HEK293 (cell line): ENCODE data around the gene METAP1D.

Source experiments
- CTCF ChIA-PET: fragments of 350-600 bp; formaldehyde crosslinking; extraction: SDS; loops from one replicate; lab custom pipeline; 2021; ENCODE audit warnings: antibody characterized with exemption; lab: Yijun Ruan, JAX
- POLR2A ChIA-PET: fragments of 300-600 bp; formaldehyde crosslinking; extraction: SDS; loops from one replicate; lab custom pipeline; 2020; ENCODE audit warnings: antibody characterized with exemption, inconsistent platforms; lab: Yijun Ruan, JAX
- H3K27ac ChIP-seq: fragments of 200-500 bp; sonication (Bioruptor generic); 2 replicates; pipeline ENCODE4 v1.5.1; 2014; ENCODE audit warnings: low read depth, low read length, control low read depth, inconsistent platforms; ENCODE audit errors: extremely low read depth
- H3K36me3 ChIP-seq, 2 experiments: fragments of 200-500 bp in 1 of 2; sonication (Bioruptor generic) in 1 of 2; 1 replicate in 1 of 2; 2 replicates in 1 of 2; pipeline ENCODE4 v1.5.1; 2014 to 2017; ENCODE audit warnings: inconsistent platforms in 2 of 2, low read length in 2 of 2; ENCODE audit not compliant: control insufficient read depth in 2 of 2, insufficient read depth in 1 of 2
- H3K4me1 ChIP-seq: fragments of 200-500 bp; sonication (Bioruptor generic); 2 replicates; pipeline ENCODE4 v1.5.1; 2014; ENCODE audit warnings: mild to moderate bottlenecking, low read length, inconsistent platforms; ENCODE audit not compliant: control insufficient read depth, insufficient read depth
- H3K4me3 ChIP-seq: 2 replicates; pipeline ENCODE4 v1.5.1; 2011; ENCODE audit warnings: low read depth, mild to moderate bottlenecking, control low read depth, low read length, moderate library complexity
- H3K9me3 ChIP-seq: fragments of 200-500 bp; sonication (Bioruptor generic); 2 replicates; pipeline ENCODE4 v1.5.1; 2014; ENCODE audit warnings: low read depth, low read length, inconsistent platforms; ENCODE audit not compliant: control insufficient read depth, insufficient read depth
- GFI1B ChIP-seq: fragments of 450-650 bp; formaldehyde crosslinking; IDR thresholded peaks from 2 replicates; pipeline ENCODE4 v1.5.1; 2016; ENCODE audit warnings: missing biosample characterization, missing genetic modification characterization
- KLF9 ChIP-seq: fragments of 450-650 bp; formaldehyde crosslinking; IDR thresholded peaks from 2 replicates; pipeline ENCODE4 v1.5.1; 2016; ENCODE audit warnings: missing biosample characterization, missing genetic modification characterization, low read depth
- MYNN ChIP-seq: fragments of 450-650 bp; formaldehyde crosslinking; IDR thresholded peaks from 2 replicates; pipeline ENCODE4 v1.5.1; 2016; ENCODE audit warnings: missing biosample characterization, missing genetic modification characterization, borderline replicate concordance
- OSR2 ChIP-seq: fragments of 450-650 bp; formaldehyde crosslinking; IDR thresholded peaks from 2 replicates; pipeline ENCODE4 v1.5.1; 2016; ENCODE audit warnings: missing biosample characterization, missing genetic modification characterization
- PRDM1 ChIP-seq: fragments of 450-650 bp; formaldehyde crosslinking; IDR thresholded peaks from 2 replicates; pipeline ENCODE4; 2016; ENCODE audit warnings: missing biosample characterization, missing genetic modification characterization
- RBAK ChIP-seq: fragments of 450-650 bp; formaldehyde crosslinking; IDR thresholded peaks from 2 replicates; pipeline ENCODE4 v1.5.1; 2016; ENCODE audit warnings: missing biosample characterization, missing genetic modification characterization
- SCRT2 ChIP-seq: fragments of 450-650 bp; formaldehyde crosslinking; IDR thresholded peaks from 2 replicates; pipeline ENCODE4 v1.5.1; 2016; ENCODE audit warnings: missing biosample characterization, missing genetic modification characterization
- SP7 ChIP-seq: fragments of 450-650 bp; formaldehyde crosslinking; IDR thresholded peaks from 2 replicates; pipeline ENCODE4 v1.5.1; 2016; ENCODE audit warnings: missing biosample characterization, missing genetic modification characterization
- ZNF10 ChIP-seq: fragments of 450-650 bp; formaldehyde crosslinking; IDR thresholded peaks from 2 replicates; pipeline ENCODE4 v1.5.1; 2017; ENCODE audit warnings: missing biosample characterization, missing genetic modification characterization
- ZNF155 ChIP-seq: fragments of 450-650 bp; formaldehyde crosslinking; IDR thresholded peaks from 2 replicates; pipeline ENCODE4 v1.5.1; 2016; ENCODE audit warnings: missing biosample characterization, missing genetic modification characterization
- ZNF174 ChIP-seq: fragments of 450-650 bp; formaldehyde crosslinking; IDR thresholded peaks from 2 replicates; pipeline ENCODE4 v1.5.0; 2017; ENCODE audit warnings: missing biosample characterization, mild to moderate bottlenecking, missing genetic modification characterization
- ZNF175 ChIP-seq: fragments of 450-650 bp; formaldehyde crosslinking; IDR thresholded peaks from 2 replicates; pipeline ENCODE4 v1.5.1; 2016; ENCODE audit warnings: missing biosample characterization, missing genetic modification characterization
- ZNF214 ChIP-seq: fragments of 450-650 bp; formaldehyde crosslinking; IDR thresholded peaks from 2 replicates; pipeline ENCODE4 v1.5.1; 2017; ENCODE audit warnings: missing biosample characterization, mild to moderate bottlenecking, missing genetic modification characterization, borderline replicate concordance
- ZNF404 ChIP-seq: fragments of 450-650 bp; formaldehyde crosslinking; IDR thresholded peaks from 2 replicates; pipeline ENCODE4 v1.5.1; 2017; ENCODE audit warnings: missing biosample characterization, missing genetic modification characterization
- ZNF544 ChIP-seq: fragments of 450-650 bp; formaldehyde crosslinking; IDR thresholded peaks from 2 replicates; pipeline ENCODE4 v1.5.0; 2017; ENCODE audit warnings: missing biosample characterization, missing genetic modification characterization
- ZNF623 ChIP-seq: fragments of 450-650 bp; formaldehyde crosslinking; IDR thresholded peaks from 2 replicates; pipeline ENCODE4 v1.5.1; 2016; ENCODE audit warnings: missing biosample characterization, missing genetic modification characterization
- ZNF707 ChIP-seq: fragments of 450-650 bp; formaldehyde crosslinking; IDR thresholded peaks from 2 replicates; pipeline ENCODE4 v1.5.1; 2016; ENCODE audit warnings: missing biosample characterization, missing genetic modification characterization
- ZNF837 ChIP-seq: fragments of 450-650 bp; formaldehyde crosslinking; IDR thresholded peaks from 2 replicates; pipeline ENCODE4 v1.5.1; 2016; ENCODE audit warnings: missing biosample characterization, missing genetic modification characterization
- TF ChIP-seq, protein P1 (sequence below): fragments of 450-650 bp; formaldehyde crosslinking; IDR thresholded peaks from 2 replicates; pipeline ENCODE4 v1.5.1; 2017; ENCODE audit warnings: missing biosample characterization, missing genetic modification characterization
- TF ChIP-seq, protein P2 (sequence below): fragments of 450-650 bp; formaldehyde crosslinking; IDR thresholded peaks from 2 replicates; pipeline ENCODE4 v1.5.1; 2017; ENCODE audit warnings: missing biosample characterization, missing genetic modification characterization
- TF ChIP-seq, protein P3 (sequence below): fragments of 450-650 bp; IDR thresholded peaks from 2 replicates; pipeline ENCODE4 v1.5.1; 2018; ENCODE audit warnings: missing biosample characterization, mild to moderate bottlenecking, missing genetic modification characterization
- TF ChIP-seq, protein P4 (sequence below): fragments of 450-650 bp; formaldehyde crosslinking; IDR thresholded peaks from 2 replicates; pipeline ENCODE4 v1.5.1; 2016; ENCODE audit warnings: missing biosample characterization, missing genetic modification characterization, borderline replicate concordance

Gene METAP1D

DNA sequence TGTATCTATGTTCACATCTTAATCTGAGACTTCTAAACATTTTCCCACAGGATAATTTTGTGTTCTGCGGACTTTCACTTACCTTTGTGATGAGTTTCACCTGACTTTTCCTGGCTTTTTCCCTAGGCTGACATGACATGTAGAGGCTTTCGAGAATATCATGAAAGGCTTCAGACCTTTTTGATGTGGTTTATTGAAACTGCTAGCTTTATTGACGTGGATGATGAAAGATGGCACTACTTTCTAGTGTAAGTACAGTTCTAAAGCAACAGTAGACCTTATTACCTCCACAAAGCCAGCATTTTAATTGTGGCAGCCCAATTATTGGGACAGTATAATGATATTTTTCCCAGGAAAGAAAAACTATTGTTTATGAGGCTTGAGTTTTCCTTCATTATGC, 34.1 kb upstream of the METAP1D start:
- ChIA-PET CTCF (interaction anchor here (0.6 kb wide), 1 partner anchor 261 kb away, joined by 3 read pairs; no protein-coding TSS in a partner anchor), POLR2A (no interaction called here)
- H3K4me3 ChIP-seq: no peak overlapping the region
- TF ChIP-seq OSR2 (0 out of 2 replicates have a peak, but pooled peaks have one; percentile 5), PRDM1 (peak; percentile 36; the same call in 1 of the 2 replicates), MYNN (tag by site-specific recombination) (no peak)
- TF ChIP-seq, protein P1, sequence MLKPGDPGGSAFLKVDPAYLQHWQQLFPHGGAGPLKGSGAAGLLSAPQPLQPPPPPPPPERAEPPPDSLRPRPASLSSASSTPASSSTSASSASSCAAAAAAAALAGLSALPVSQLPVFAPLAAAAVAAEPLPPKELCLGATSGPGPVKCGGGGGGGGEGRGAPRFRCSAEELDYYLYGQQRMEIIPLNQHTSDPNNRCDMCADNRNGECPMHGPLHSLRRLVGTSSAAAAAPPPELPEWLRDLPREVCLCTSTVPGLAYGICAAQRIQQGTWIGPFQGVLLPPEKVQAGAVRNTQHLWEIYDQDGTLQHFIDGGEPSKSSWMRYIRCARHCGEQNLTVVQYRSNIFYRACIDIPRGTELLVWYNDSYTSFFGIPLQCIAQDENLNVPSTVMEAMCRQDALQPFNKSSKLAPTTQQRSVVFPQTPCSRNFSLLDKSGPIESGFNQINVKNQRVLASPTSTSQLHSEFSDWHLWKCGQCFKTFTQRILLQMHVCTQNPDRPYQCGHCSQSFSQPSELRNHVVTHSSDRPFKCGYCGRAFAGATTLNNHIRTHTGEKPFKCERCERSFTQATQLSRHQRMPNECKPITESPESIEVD (tag by site-specific recombination): peak; percentile 87
- TF ChIP-seq, protein P2, sequence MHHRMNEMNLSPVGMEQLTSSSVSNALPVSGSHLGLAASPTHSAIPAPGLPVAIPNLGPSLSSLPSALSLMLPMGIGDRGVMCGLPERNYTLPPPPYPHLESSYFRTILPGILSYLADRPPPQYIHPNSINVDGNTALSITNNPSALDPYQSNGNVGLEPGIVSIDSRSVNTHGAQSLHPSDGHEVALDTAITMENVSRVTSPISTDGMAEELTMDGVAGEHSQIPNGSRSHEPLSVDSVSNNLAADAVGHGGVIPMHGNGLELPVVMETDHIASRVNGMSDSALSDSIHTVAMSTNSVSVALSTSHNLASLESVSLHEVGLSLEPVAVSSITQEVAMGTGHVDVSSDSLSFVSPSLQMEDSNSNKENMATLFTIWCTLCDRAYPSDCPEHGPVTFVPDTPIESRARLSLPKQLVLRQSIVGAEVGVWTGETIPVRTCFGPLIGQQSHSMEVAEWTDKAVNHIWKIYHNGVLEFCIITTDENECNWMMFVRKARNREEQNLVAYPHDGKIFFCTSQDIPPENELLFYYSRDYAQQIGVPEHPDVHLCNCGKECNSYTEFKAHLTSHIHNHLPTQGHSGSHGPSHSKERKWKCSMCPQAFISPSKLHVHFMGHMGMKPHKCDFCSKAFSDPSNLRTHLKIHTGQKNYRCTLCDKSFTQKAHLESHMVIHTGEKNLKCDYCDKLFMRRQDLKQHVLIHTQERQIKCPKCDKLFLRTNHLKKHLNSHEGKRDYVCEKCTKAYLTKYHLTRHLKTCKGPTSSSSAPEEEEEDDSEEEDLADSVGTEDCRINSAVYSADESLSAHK: peak; percentile 97
- H3K27ac ChIP-seq: no peak overlapping the region
- no peaks in the 10 kb centered on the region for H3K9me3 ChIP-seq
- H3K36me3 ChIP-seq: peaks cover 0 to 39% of the 10 kb centered on the region in 2 experiments
- peaks cover 10% of the 10 kb centered on the region for H3K4me1 ChIP-seq

DNA sequence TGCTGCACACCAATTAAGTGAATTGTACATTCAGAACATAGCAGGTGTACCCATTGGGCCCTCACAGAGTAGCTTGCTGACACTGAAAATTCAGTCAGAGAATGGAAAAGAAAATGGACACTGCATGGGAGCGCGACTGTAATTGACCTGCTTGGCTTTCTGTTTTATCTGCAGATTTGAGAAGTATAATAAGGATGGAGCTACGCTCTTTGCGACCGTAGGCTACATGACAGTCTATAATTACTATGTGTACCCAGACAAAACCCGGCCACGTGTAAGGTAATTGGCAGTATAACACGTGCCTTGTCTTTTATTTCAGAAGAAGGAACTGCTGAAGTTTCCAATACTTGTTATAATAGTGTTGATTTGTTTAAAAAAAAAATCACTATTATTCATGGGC, 33.5 kb upstream of the METAP1D start:
- ChIA-PET POLR2A (no interaction called here), CTCF (interaction anchor here (0.6 kb wide), 1 partner anchor 261 kb away, joined by 3 read pairs; no protein-coding TSS in a partner anchor)
- H3K36me3 ChIP-seq: peaks cover 0 to 41% of the 10 kb centered on the region in 2 experiments
- H3K4me1 ChIP-seq: peaks cover 10% of the 10 kb centered on the region
- no peak overlapping the region for H3K27ac ChIP-seq
- TF ChIP-seq, protein P1 (tag by site-specific recombination): 0 out of 2 replicates have a peak, but pooled peaks have one; percentile 5
- peak; percentile 89 for TF ChIP-seq SP7 (tag by site-specific recombination)
- TF ChIP-seq ZNF174: no peak
- no peak for TF ChIP-seq ZNF10 (tag by site-specific recombination)
- TF ChIP-seq ZNF623: no peak
- no peak for TF ChIP-seq SCRT2
- no peak for TF ChIP-seq ZNF175 (tag by site-specific recombination)
- TF ChIP-seq ZNF707: no peak
- no peak for TF ChIP-seq ZNF155 (tag by site-specific recombination)
- TF ChIP-seq ZNF214 (tag by site-specific recombination): no peak
- TF ChIP-seq GFI1B (tag by site-specific recombination): no peak
- H3K9me3 ChIP-seq: no peaks in the 10 kb centered on the region
- H3K4me3 ChIP-seq: no peak overlapping the region

DNA sequence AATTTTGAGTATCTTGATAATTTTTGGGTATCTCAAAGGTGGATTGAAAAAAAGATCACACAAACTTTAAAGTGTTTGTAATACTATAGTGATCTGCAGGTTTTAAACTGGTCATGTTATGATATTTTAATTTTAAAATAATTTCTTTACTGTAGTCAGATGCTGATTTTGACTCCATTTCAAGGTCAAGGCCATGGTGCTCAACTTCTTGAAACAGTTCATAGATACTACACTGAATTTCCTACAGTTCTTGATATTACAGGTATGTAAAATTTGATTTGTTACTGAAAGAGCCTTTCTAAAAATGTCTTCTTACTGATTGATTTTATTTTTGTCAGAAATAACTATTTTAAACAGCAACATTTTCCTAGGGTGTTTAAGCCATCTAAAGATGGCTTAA, 33.1 kb upstream of the METAP1D start:
- H3K9me3 ChIP-seq: no peaks in the 10 kb centered on the region
- CTCF ChIA-PET: no interaction called here
- H3K4me3 ChIP-seq: no peak overlapping the region
- H3K27ac ChIP-seq: no peak overlapping the region
- H3K36me3 ChIP-seq: peaks cover 0 to 44% of the 10 kb centered on the region in 2 experiments
- POLR2A ChIA-PET: no interaction called here
- peaks cover 10% of the 10 kb centered on the region for H3K4me1 ChIP-seq
- no peak for TF ChIP-seq RBAK (tag by site-specific recombination)
- TF ChIP-seq SCRT2: no peak
- TF ChIP-seq, protein P3, sequence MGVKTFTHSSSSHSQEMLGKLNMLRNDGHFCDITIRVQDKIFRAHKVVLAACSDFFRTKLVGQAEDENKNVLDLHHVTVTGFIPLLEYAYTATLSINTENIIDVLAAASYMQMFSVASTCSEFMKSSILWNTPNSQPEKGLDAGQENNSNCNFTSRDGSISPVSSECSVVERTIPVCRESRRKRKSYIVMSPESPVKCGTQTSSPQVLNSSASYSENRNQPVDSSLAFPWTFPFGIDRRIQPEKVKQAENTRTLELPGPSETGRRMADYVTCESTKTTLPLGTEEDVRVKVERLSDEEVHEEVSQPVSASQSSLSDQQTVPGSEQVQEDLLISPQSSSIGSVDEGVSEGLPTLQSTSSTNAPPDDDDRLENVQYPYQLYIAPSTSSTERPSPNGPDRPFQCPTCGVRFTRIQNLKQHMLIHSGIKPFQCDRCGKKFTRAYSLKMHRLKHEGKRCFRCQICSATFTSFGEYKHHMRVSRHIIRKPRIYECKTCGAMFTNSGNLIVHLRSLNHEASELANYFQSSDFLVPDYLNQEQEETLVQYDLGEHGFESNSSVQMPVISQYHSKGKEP (tag by site-specific recombination): no peak
- no peak for TF ChIP-seq ZNF837 (tag by site-specific recombination)
- TF ChIP-seq ZNF404 (tag by site-specific recombination): no peak
- no peak for TF ChIP-seq KLF9 (tag by site-specific recombination)
- TF ChIP-seq ZNF544 (tag by site-specific recombination): no peak
- TF ChIP-seq, protein P4, sequence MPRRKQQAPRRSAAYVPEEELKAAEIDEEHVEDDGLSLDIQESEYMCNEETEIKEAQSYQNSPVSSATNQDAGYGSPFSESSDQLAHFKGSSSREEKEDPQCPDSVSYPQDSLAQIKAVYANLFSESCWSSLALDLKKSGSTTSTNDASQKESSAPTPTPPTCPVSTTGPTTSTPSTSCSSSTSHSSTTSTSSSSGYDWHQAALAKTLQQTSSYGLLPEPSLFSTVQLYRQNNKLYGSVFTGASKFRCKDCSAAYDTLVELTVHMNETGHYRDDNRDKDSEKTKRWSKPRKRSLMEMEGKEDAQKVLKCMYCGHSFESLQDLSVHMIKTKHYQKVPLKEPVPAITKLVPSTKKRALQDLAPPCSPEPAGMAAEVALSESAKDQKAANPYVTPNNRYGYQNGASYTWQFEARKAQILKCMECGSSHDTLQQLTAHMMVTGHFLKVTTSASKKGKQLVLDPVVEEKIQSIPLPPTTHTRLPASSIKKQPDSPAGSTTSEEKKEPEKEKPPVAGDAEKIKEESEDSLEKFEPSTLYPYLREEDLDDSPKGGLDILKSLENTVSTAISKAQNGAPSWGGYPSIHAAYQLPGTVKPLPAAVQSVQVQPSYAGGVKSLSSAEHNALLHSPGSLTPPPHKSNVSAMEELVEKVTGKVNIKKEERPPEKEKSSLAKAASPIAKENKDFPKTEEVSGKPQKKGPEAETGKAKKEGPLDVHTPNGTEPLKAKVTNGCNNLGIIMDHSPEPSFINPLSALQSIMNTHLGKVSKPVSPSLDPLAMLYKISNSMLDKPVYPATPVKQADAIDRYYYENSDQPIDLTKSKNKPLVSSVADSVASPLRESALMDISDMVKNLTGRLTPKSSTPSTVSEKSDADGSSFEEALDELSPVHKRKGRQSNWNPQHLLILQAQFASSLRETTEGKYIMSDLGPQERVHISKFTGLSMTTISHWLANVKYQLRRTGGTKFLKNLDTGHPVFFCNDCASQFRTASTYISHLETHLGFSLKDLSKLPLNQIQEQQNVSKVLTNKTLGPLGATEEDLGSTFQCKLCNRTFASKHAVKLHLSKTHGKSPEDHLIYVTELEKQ (tag by site-specific recombination): no peak
